ENCODE results near the gene NDST1.

NDST1 gene

GRCh38 chr5:150573867-150574817, 66.2 kb downstream of the NDST1 start:
- Histone ChIP-seq H3K36me3 (ENCODE audit: insufficient read depth, low read length) (no peaks in the 10 kb centered on the region), H3K27me3 (ENCODE audit: insufficient read depth, low read length) (no peaks in the 10 kb centered on the region), H3K4me1 (ENCODE audit: insufficient read depth, low read length) (no peaks in the 10 kb centered on the region), H3K27ac (ENCODE audit: low read depth, low read length) (no peak overlapping the region), H3K9ac (ENCODE audit: low read depth, low read length) (no peak overlapping the region), H3K4me3 (ENCODE audit: low read length) (no peak overlapping the region), H3K9me3 (ENCODE audit: insufficient read depth, low read depth, low read length) (no peaks in the 10 kb centered on the region)
- WGBS: 90% methylated on average over 18 of the region's 18 CpGs

- WGBS: 87% methylated on average over 15 of the region's 15 CpGs
- H3K4me3 ChIP-seq (ENCODE audit: low read length): no peak overlapping the region
- no peak overlapping the region for H3K9ac ChIP-seq (ENCODE audit: low read depth, low read length)
- no peaks in the 10 kb centered on the region for H3K9me3 ChIP-seq (ENCODE audit: insufficient read depth, low read depth, low read length)
- H3K27ac ChIP-seq (ENCODE audit: low read depth, low read length): no peak overlapping the region
- H3K4me1 ChIP-seq (ENCODE audit: insufficient read depth, low read length): no peaks in the 10 kb centered on the region
- no peaks in the 10 kb centered on the region for H3K27me3 ChIP-seq (ENCODE audit: insufficient read depth, low read length)
- no peaks in the 10 kb centered on the region for H3K36me3 ChIP-seq (ENCODE audit: insufficient read depth, low read length)
Measured at GRCh38 chr5:150574818-150575547, 67.1 kb downstream of the NDST1 start.

GRCh38 chr5:150575745-150576448, 68.0 kb downstream of the NDST1 start:
- Histone ChIP-seq H3K9me3 (ENCODE audit: insufficient read depth, low read depth, low read length) (no peaks in the 10 kb centered on the region), H3K9ac (ENCODE audit: low read depth, low read length) (no peak overlapping the region), H3K4me3 (ENCODE audit: low read length) (no peak overlapping the region), H3K4me1 (ENCODE audit: insufficient read depth, low read length) (no peaks in the 10 kb centered on the region), H3K36me3 (ENCODE audit: insufficient read depth, low read length) (no peaks in the 10 kb centered on the region), H3K27ac (ENCODE audit: low read depth, low read length) (no peak overlapping the region), H3K27me3 (ENCODE audit: insufficient read depth, low read length) (no peaks in the 10 kb centered on the region)
- 95% methylated on average over 11 of the region's 11 CpGs for WGBS

GRCh38 chr5:150576449-150576949, 68.6 kb downstream of the NDST1 start:
- Histone ChIP-seq H3K4me3 (ENCODE audit: low read length) (no peak overlapping the region), H3K27me3 (ENCODE audit: insufficient read depth, low read length) (no peaks in the 10 kb centered on the region), H3K36me3 (ENCODE audit: insufficient read depth, low read length) (no peaks in the 10 kb centered on the region), H3K9ac (ENCODE audit: low read depth, low read length) (no peak overlapping the region), H3K4me1 (ENCODE audit: insufficient read depth, low read length) (no peaks in the 10 kb centered on the region), H3K9me3 (ENCODE audit: insufficient read depth, low read depth, low read length) (no peaks in the 10 kb centered on the region), H3K27ac (ENCODE audit: low read depth, low read length) (no peak overlapping the region)
- 91% methylated on average over 7 of the region's 7 CpGs for WGBS

- H3K36me3 ChIP-seq (ENCODE audit: insufficient read depth, low read length): no peaks in the 10 kb centered on the region
- 94% methylated on average over 10 of the region's 10 CpGs for WGBS
- no peaks in the 10 kb centered on the region for H3K27me3 ChIP-seq (ENCODE audit: insufficient read depth, low read length)
- H3K27ac ChIP-seq (ENCODE audit: low read depth, low read length): no peak overlapping the region
- H3K9me3 ChIP-seq (ENCODE audit: insufficient read depth, low read depth, low read length): no peaks in the 10 kb centered on the region
- no peaks in the 10 kb centered on the region; the same call in 1 of the 2 replicates for H3K4me1 ChIP-seq (ENCODE audit: insufficient read depth, low read length)
- H3K4me3 ChIP-seq (ENCODE audit: low read length): no peak overlapping the region
- no peak overlapping the region for H3K9ac ChIP-seq (ENCODE audit: low read depth, low read length)
Measured at GRCh38 chr5:150577378-150578139, 69.6 kb downstream of the NDST1 start.

- H3K36me3 ChIP-seq (ENCODE audit: insufficient read depth, low read length): no peaks in the 10 kb centered on the region
- no peaks in the 10 kb centered on the region for H3K9me3 ChIP-seq (ENCODE audit: insufficient read depth, low read depth, low read length)
- 88% methylated on average over 16 of the region's 16 CpGs for WGBS
- no peak overlapping the region for H3K4me3 ChIP-seq (ENCODE audit: low read length)
- H3K9ac ChIP-seq (ENCODE audit: low read depth, low read length): no peak overlapping the region
- H3K4me1 ChIP-seq (ENCODE audit: insufficient read depth, low read length): no peaks in the 10 kb centered on the region; the same call in 1 of the 2 replicates
- H3K27ac ChIP-seq (ENCODE audit: low read depth, low read length): no peak overlapping the region
- no peaks in the 10 kb centered on the region for H3K27me3 ChIP-seq (ENCODE audit: insufficient read depth, low read length)
Measured at GRCh38 chr5:150578781-150579461, 71.0 kb downstream of the NDST1 start.

- 95% methylated on average over 11 of the region's 11 CpGs for WGBS
- Histone ChIP-seq H3K4me1 (ENCODE audit: insufficient read depth, low read length) (no peaks in the 10 kb centered on the region; the same call in 1 of the 2 replicates), H3K9me3 (ENCODE audit: insufficient read depth, low read depth, low read length) (no peaks in the 10 kb centered on the region), H3K9ac (ENCODE audit: low read depth, low read length) (no peak overlapping the region), H3K36me3 (ENCODE audit: insufficient read depth, low read length) (no peaks in the 10 kb centered on the region), H3K27ac (ENCODE audit: low read depth, low read length) (no peak overlapping the region), H3K4me3 (ENCODE audit: low read length) (no peak overlapping the region), H3K27me3 (ENCODE audit: insufficient read depth, low read length) (no peaks in the 10 kb centered on the region)
Measured at GRCh38 chr5:150579462-150580400, 71.8 kb downstream of the NDST1 start.

- Histone ChIP-seq H3K36me3 (ENCODE audit: insufficient read depth, low read length) (no peaks in the 10 kb centered on the region), H3K4me1 (ENCODE audit: insufficient read depth, low read length) (no peaks in the 10 kb centered on the region; the same call in 1 of the 2 replicates), H3K9ac (ENCODE audit: low read depth, low read length) (no peak overlapping the region), H3K9me3 (ENCODE audit: insufficient read depth, low read depth, low read length) (no peaks in the 10 kb centered on the region), H3K4me3 (ENCODE audit: low read length) (no peak overlapping the region), H3K27ac (ENCODE audit: low read depth, low read length) (no peak overlapping the region), H3K27me3 (ENCODE audit: insufficient read depth, low read length) (no peaks in the 10 kb centered on the region)
- WGBS: 89% methylated on average over 3 of the region's 3 CpGs
Measured at GRCh38 chr5:150580917-150581316, 73.0 kb downstream of the NDST1 start.

GRCh38 chr5:150582241-150583109, 74.5 kb downstream of the NDST1 start:
- Histone ChIP-seq H3K36me3 (ENCODE audit: insufficient read depth, low read length) (no peaks in the 10 kb centered on the region), H3K9ac (ENCODE audit: low read depth, low read length) (no peak overlapping the region), H3K27ac (ENCODE audit: low read depth, low read length) (no peak overlapping the region), H3K4me1 (ENCODE audit: insufficient read depth, low read length) (no peaks in the 10 kb centered on the region; the same call in 1 of the 2 replicates), H3K9me3 (ENCODE audit: insufficient read depth, low read depth, low read length) (no peaks in the 10 kb centered on the region), H3K27me3 (ENCODE audit: insufficient read depth, low read length) (no peaks in the 10 kb centered on the region), H3K4me3 (ENCODE audit: low read length) (no peak overlapping the region)
- 66% methylated on average over 19 of the region's 19 CpGs for WGBS
